H1 (cell line): ENCODE measurements around the gene HLA-DPB1. TPM values are rescaled to one million over a fixed set of nuclear protein-coding genes. Genes with fewer than 3 reads are reported as not detected.

Experiments used
- SIN3A ChIP-seq, 2 experiments: IDR thresholded peaks in 1 of 2; conservative IDR thresholded peaks in 1 of 2; 2 replicates each; pipeline ENCODE4 v1.6.1; 2011 to 2012; ENCODE audit warnings: low read length in 2 of 2, improper control_type of control experiment in 1 of 2, low read depth in 1 of 2, mild to moderate bottlenecking in 1 of 2
- TAF7 ChIP-seq: optimal IDR thresholded peaks from 2 replicates; pipeline ENCODE3; 2011; ENCODE audit warnings: low read depth, mild to moderate bottlenecking, inconsistent platforms, low read length, moderate library complexity, borderline replicate concordance
- polyA plus RNA-seq, 7 experiments: library from polyadenylated mRNA; depleted of rRNA in 3 of 7; stranded (reverse) in 5 of 7; unstranded in 2 of 7; fragments of >200 nt in 5 of 7; fragments of 200-250 nt in 2 of 7; gene quantifications; 1 replicate in 5 of 7; 2 replicates in 1 of 7; 4 replicates in 1 of 7; pipeline versions ENCODE4 v1.2.1 to v1.2.3, GENCODE V29; 2011 to 2013; ENCODE audit warnings: missing spikeins in 2 of 7, mixed read lengths in 2 of 7
- total RNA-seq: library from RNA; stranded (reverse); fragmentation: NEBNext Ultra II Directional; extraction: Animal tissue kit (Norgen Biotek cat#: 25700); gene quantifications from 2 replicates; pipeline ENCODE4 v1.2.1, GENCODE V29; 2021
- TF ChIP-seq, protein P1 (sequence below): fragments of 300-600 bp; sonication (generic); IDR thresholded peaks from 2 replicates; pipeline ENCODE4 v1.7.1; 2012; ENCODE audit warnings: low read length, moderate library complexity, mild to moderate bottlenecking, inconsistent platforms; ENCODE audit not compliant: insufficient replicate concordance

Gene HLA-DPB1
- total and polyA plus RNA-seq, 2 of the 8 experiments (the other 6 are each of a cell fraction or from before 2014, with no cell fraction given) = 32.3 to 58.8 TPM

DNA sequence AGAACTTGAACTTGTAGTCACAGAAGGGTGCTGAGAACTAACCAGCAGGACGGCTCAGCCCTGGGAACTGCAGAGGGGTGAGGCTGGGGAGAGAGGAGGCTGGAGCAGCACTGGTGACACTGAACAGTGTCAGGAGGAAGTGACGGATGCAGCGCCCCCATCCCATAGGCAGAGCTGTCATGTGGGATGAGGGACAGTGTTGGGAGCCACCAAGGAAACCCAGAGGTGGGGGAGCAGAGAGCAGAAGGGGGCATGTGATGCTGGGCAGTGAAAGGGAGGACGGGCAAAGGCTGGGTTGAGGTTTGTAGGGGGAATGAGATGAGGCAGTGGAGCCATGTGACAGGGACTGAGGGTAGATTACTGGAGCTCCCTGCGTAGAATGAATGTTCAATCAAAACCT lies 2.1 kb downstream of the HLA-DPB1 start (continued):
- TF ChIP-seq, protein P1, sequence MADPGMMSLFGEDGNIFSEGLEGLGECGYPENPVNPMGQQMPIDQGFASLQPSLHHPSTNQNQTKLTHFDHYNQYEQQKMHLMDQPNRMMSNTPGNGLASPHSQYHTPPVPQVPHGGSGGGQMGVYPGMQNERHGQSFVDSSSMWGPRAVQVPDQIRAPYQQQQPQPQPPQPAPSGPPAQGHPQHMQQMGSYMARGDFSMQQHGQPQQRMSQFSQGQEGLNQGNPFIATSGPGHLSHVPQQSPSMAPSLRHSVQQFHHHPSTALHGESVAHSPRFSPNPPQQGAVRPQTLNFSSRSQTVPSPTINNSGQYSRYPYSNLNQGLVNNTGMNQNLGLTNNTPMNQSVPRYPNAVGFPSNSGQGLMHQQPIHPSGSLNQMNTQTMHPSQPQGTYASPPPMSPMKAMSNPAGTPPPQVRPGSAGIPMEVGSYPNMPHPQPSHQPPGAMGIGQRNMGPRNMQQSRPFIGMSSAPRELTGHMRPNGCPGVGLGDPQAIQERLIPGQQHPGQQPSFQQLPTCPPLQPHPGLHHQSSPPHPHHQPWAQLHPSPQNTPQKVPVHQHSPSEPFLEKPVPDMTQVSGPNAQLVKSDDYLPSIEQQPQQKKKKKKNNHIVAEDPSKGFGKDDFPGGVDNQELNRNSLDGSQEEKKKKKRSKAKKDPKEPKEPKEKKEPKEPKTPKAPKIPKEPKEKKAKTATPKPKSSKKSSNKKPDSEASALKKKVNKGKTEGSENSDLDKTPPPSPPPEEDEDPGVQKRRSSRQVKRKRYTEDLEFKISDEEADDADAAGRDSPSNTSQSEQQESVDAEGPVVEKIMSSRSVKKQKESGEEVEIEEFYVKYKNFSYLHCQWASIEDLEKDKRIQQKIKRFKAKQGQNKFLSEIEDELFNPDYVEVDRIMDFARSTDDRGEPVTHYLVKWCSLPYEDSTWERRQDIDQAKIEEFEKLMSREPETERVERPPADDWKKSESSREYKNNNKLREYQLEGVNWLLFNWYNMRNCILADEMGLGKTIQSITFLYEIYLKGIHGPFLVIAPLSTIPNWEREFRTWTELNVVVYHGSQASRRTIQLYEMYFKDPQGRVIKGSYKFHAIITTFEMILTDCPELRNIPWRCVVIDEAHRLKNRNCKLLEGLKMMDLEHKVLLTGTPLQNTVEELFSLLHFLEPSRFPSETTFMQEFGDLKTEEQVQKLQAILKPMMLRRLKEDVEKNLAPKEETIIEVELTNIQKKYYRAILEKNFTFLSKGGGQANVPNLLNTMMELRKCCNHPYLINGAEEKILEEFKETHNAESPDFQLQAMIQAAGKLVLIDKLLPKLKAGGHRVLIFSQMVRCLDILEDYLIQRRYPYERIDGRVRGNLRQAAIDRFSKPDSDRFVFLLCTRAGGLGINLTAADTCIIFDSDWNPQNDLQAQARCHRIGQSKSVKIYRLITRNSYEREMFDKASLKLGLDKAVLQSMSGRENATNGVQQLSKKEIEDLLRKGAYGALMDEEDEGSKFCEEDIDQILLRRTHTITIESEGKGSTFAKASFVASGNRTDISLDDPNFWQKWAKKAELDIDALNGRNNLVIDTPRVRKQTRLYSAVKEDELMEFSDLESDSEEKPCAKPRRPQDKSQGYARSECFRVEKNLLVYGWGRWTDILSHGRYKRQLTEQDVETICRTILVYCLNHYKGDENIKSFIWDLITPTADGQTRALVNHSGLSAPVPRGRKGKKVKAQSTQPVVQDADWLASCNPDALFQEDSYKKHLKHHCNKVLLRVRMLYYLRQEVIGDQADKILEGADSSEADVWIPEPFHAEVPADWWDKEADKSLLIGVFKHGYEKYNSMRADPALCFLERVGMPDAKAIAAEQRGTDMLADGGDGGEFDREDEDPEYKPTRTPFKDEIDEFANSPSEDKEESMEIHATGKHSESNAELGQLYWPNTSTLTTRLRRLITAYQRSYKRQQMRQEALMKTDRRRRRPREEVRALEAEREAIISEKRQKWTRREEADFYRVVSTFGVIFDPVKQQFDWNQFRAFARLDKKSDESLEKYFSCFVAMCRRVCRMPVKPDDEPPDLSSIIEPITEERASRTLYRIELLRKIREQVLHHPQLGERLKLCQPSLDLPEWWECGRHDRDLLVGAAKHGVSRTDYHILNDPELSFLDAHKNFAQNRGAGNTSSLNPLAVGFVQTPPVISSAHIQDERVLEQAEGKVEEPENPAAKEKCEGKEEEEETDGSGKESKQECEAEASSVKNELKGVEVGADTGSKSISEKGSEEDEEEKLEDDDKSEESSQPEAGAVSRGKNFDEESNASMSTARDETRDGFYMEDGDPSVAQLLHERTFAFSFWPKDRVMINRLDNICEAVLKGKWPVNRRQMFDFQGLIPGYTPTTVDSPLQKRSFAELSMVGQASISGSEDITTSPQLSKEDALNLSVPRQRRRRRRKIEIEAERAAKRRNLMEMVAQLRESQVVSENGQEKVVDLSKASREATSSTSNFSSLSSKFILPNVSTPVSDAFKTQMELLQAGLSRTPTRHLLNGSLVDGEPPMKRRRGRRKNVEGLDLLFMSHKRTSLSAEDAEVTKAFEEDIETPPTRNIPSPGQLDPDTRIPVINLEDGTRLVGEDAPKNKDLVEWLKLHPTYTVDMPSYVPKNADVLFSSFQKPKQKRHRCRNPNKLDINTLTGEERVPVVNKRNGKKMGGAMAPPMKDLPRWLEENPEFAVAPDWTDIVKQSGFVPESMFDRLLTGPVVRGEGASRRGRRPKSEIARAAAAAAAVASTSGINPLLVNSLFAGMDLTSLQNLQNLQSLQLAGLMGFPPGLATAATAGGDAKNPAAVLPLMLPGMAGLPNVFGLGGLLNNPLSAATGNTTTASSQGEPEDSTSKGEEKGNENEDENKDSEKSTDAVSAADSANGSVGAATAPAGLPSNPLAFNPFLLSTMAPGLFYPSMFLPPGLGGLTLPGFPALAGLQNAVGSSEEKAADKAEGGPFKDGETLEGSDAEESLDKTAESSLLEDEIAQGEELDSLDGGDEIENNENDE = no peak
- no peak for TF ChIP-seq SIN3A (conservative IDR thresholded peaks at IDR 0.05 in 1 of 2, IDR thresholded peaks at IDR 0.05 in 1 of 2; ENCODE audit: low read depth in 1 of 2, low read length in 2 of 2)
- no peak for TF ChIP-seq TAF7
